ENCODE data around the gene THADA. TPM values are rescaled to one million over a fixed set of nuclear protein-coding genes. Genes with fewer than 3 reads are reported as not detected.

THADA gene
- total RNA-seq, 4 donors from 2014 or later: 32.5 to 41.6 (median 39.0) TPM

- ATAC-seq (ENCODE audit: low FRiP score) (peak; percentile 44), DNase-seq (ENCODE audit: low spot score) (no peak)
- TF ChIP-seq, protein P1, sequence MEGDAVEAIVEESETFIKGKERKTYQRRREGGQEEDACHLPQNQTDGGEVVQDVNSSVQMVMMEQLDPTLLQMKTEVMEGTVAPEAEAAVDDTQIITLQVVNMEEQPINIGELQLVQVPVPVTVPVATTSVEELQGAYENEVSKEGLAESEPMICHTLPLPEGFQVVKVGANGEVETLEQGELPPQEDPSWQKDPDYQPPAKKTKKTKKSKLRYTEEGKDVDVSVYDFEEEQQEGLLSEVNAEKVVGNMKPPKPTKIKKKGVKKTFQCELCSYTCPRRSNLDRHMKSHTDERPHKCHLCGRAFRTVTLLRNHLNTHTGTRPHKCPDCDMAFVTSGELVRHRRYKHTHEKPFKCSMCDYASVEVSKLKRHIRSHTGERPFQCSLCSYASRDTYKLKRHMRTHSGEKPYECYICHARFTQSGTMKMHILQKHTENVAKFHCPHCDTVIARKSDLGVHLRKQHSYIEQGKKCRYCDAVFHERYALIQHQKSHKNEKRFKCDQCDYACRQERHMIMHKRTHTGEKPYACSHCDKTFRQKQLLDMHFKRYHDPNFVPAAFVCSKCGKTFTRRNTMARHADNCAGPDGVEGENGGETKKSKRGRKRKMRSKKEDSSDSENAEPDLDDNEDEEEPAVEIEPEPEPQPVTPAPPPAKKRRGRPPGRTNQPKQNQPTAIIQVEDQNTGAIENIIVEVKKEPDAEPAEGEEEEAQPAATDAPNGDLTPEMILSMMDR (IDR thresholded peaks at IDR 0.05): no peak
These were observed 254.9 kb downstream of the THADA start for GRCh38 chr2:43340945-43341356.

DNA sequence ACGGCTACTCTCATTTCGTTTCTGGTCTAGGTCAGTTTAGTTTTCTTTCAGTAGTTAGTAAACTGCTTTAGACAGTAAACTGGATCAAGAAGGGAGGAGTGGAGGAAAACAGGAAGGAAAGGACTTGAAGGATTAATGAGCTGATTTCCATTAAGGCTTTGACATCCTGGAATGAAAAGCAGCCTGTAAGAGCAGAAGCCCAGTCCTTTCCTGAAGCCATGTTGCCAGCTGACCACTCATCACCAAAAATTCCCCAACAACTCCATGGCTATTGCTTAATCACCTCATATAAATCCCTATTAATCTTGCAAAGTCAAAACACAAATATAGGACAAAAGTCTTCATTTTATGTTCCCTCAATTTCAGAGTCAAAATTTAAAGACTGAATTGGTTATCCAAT lies 255.8 kb downstream of the THADA start:
- ATAC-seq (ENCODE audit: low FRiP score) (peak; percentile 46), DNase-seq (ENCODE audit: low spot score) (no peak)
- TF ChIP-seq, protein P1 (IDR thresholded peaks at IDR 0.05): no peak

DNA sequence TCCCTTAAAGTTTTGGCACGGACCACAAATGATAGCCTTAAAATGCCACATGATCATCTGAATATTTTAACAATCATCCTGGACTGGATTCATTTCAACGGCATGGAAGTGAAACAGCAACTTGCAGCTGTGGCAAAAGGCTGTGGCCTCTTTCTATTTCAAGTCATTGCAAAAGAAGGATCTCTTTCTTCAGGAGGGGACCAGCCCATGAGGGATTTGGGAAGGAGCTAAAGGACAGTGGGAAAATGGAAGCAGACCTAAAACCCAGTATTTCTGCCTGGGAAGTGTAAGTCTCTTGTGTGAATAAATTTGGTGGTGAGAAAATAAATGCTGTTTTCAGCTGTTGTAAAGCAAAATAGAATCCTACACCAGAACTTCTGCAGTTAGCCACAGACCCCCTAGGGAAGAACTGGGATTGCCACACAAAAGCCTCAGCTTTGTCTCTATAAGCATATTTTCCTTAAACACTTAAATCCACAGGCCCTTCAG lies 262.1 kb downstream of the THADA start:
- no peak for ATAC-seq (ENCODE audit: low FRiP score)
- TF ChIP-seq, protein P1 (IDR thresholded peaks at IDR 0.05): no peak
- no peak for DNase-seq (ENCODE audit: low spot score)

GRCh38 chr2:43333101-43333655 lies 262.7 kb downstream of the THADA start:
- TF ChIP-seq, protein P1 (IDR thresholded peaks at IDR 0.05): no peak
- ATAC-seq (ENCODE audit: low FRiP score) (no peak), DNase-seq (ENCODE audit: low spot score) (no peak)

- TF ChIP-seq, protein P1 (IDR thresholded peaks at IDR 0.05): no peak
- no peak for ATAC-seq (ENCODE audit: low FRiP score)
- DNase-seq (ENCODE audit: low spot score): no peak
These were observed 263.2 kb downstream of the THADA start for GRCh38 chr2:43332653-43333052.

DNA sequence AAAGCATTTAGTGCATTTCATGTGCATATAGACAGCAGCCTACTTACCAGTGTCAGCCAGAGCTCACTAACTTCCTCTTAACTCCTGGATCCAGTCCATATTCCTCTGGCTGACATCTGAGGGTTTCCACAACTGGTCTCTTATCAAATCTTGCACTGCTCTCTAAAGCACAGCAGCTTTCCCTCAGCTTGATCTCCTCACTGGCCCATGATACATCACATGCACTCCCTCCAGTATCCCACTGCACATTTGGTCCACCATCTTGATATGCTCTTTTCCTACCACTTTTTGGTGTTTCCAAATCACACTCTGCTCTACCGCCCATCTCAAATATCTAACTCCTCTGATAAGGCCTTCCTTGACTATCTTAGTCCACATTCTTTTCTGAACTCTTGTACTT lies 264.4 kb downstream of the THADA start:
- TF ChIP-seq, protein P1 (IDR thresholded peaks at IDR 0.05): no peak
- ATAC-seq (ENCODE audit: low FRiP score) (peak; percentile 29), DNase-seq (ENCODE audit: low spot score) (no peak)

DNA sequence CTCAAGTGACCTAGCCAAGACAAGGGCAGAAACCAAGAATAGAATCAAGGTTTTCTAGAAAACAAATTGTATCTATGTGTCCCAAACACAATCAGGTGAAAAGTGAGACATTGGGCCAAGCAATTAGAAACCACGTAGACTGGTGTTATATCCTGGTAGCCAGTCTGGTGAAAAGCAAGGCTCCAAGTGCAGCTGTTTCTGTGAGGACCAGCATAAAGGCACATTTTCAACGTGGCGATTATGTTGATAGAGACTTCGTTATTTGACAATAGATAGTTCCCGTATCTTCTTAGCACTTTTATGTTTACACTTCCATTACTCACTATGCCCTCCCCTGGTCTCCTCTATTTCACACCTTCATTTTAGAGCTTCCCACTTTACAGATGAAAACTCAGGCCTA lies 266.2 kb downstream of the THADA start:
- TF ChIP-seq, protein P1 (IDR thresholded peaks at IDR 0.05): no peak
- no peak for ATAC-seq (ENCODE audit: low FRiP score)

More for the DNA sequence above, 266.2 kb downstream of the THADA start:
- DNase-seq (ENCODE audit: low spot score): no peak

All from omental fat pad (tissue), 4 donors.